ENCODE data around the gene DNAH3. TPM values are rescaled to one million over a fixed set of nuclear protein-coding genes. Genes with fewer than 3 reads are reported as not detected.
"Not testable (repeated sequence)": the region's sequence is repeated elsewhere in the genome, so short reads cannot be mapped to it uniquely, and the experiment has no call there.

DNAH3 gene
- polyA plus RNA-seq, 2 of the 4 experiments (the other 2 are of a cell fraction) = 0.37 to 0.81 TPM

DNA sequence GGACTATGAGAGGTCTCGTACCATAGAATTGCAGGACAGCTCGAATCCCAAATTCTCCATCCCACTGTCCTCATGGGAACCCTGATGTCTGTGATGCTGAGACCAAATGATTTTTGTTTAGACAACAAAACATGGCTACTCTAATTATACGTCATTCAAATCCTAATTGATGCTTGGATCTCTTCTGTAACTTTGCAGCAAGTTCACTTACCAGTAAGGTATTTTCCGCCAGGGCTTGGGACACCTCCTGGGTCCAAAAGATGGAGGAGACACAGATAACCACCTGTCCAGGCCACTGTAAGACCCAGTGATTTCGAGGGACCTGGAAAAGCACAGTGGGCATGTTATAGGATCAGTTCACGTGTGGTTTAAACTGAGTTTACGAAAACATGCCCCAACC, 92.8 kb downstream of the DNAH3 start:
- DNase-seq (ENCODE audit: low read depth in 1 of 2, low spot score in 1 of 2) (no peak), FAIRE-seq (no peak), ATAC-seq (no peak)
- TF ChIP-seq RARB (CRISPR knock-in tag; IDR thresholded peaks at IDR 0.05) (no peak), ZNF302 (CRISPR knock-in tag; IDR thresholded peaks at IDR 0.05) (no peak)
- Histone ChIP-seq H3K4me2 (no peak overlapping the region), H3K9me3 (no peaks in the 10 kb centered on the region), H3K4me1 (no peaks in the 10 kb centered on the region), H3K4me3 (no peak overlapping the region), H3K27ac (no peak overlapping the region)
- ChIA-PET CTCF (no interaction called here), POLR2A (no interaction called here)
- 54% methylated on average over 7 of the region's 7 CpGs for WGBS (ENCODE audit: missing lambda C conversion rate)

GRCh38 chr16:21056396-21056795, 94.2 kb downstream of the DNAH3 start:
- no peak overlapping the region for H3K27ac ChIP-seq
- H3K4me1 ChIP-seq = no peaks in the 10 kb centered on the region
- no peak for TF ChIP-seq RNF2 (IDR thresholded peaks at IDR 0.05; ENCODE audit: borderline replicate concordance, low read depth)
- TF ChIP-seq, protein P1, sequence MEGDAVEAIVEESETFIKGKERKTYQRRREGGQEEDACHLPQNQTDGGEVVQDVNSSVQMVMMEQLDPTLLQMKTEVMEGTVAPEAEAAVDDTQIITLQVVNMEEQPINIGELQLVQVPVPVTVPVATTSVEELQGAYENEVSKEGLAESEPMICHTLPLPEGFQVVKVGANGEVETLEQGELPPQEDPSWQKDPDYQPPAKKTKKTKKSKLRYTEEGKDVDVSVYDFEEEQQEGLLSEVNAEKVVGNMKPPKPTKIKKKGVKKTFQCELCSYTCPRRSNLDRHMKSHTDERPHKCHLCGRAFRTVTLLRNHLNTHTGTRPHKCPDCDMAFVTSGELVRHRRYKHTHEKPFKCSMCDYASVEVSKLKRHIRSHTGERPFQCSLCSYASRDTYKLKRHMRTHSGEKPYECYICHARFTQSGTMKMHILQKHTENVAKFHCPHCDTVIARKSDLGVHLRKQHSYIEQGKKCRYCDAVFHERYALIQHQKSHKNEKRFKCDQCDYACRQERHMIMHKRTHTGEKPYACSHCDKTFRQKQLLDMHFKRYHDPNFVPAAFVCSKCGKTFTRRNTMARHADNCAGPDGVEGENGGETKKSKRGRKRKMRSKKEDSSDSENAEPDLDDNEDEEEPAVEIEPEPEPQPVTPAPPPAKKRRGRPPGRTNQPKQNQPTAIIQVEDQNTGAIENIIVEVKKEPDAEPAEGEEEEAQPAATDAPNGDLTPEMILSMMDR (IDR thresholded peaks at IDR 0.05) = no peak
- no peak for TF ChIP-seq PBX3 (IDR thresholded peaks at IDR 0.05)
- TF ChIP-seq POLR2AphosphoS2 (conservative IDR thresholded peaks at IDR 0.05; ENCODE audit: low read length) = no peak
- no peak for TF ChIP-seq CBX2 (IDR thresholded peaks at IDR 0.05; ENCODE audit: borderline replicate concordance, low read depth)
- TF ChIP-seq REST (IDR thresholded peaks at IDR 0.05) = no peak
- TF ChIP-seq, protein P2, sequence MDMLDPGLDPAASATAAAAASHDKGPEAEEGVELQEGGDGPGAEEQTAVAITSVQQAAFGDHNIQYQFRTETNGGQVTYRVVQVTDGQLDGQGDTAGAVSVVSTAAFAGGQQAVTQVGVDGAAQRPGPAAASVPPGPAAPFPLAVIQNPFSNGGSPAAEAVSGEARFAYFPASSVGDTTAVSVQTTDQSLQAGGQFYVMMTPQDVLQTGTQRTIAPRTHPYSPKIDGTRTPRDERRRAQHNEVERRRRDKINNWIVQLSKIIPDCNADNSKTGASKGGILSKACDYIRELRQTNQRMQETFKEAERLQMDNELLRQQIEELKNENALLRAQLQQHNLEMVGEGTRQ (IDR thresholded peaks at IDR 0.05) = no peak
- no peak for TF ChIP-seq MAFK (IDR thresholded peaks at IDR 0.05; ENCODE audit: partially characterized antibody)
- TF ChIP-seq, protein P3, sequence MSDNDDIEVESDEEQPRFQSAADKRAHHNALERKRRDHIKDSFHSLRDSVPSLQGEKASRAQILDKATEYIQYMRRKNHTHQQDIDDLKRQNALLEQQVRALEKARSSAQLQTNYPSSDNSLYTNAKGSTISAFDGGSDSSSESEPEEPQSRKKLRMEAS (IDR thresholded peaks at IDR 0.05) = no peak
- TF ChIP-seq, protein P4, sequence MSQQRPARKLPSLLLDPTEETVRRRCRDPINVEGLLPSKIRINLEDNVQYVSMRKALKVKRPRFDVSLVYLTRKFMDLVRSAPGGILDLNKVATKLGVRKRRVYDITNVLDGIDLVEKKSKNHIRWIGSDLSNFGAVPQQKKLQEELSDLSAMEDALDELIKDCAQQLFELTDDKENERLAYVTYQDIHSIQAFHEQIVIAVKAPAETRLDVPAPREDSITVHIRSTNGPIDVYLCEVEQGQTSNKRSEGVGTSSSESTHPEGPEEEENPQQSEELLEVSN (IDR thresholded peaks at IDR 0.05; ENCODE audit: borderline replicate concordance, low read depth) = no peak
- no peak for TF ChIP-seq TP53 (CRISPR knock-in tag; IDR thresholded peaks at IDR 0.05)
- no peak for TF ChIP-seq HDAC2 (IDR thresholded peaks at IDR 0.05)
- no peak for TF ChIP-seq MYC (IDR thresholded peaks at IDR 0.05; ENCODE audit: borderline replicate concordance, low read length)
- TF ChIP-seq CHD4 (IDR thresholded peaks at IDR 0.05; ENCODE audit: borderline replicate concordance) = no peak
- TF ChIP-seq FOSB (CRISPR knock-in tag; IDR thresholded peaks at IDR 0.05) = no peak
- ATAC-seq (no peak), DNase-seq (ENCODE audit: low read depth in 1 of 2, low spot score in 1 of 2) (no peak), FAIRE-seq (no peak)
- CTCF ChIA-PET = no interaction called here
- 38% methylated on average over 3 of the region's 3 CpGs for WGBS (ENCODE audit: missing lambda C conversion rate)
- H3K4me2 ChIP-seq = no peak overlapping the region
- H3K9me3 ChIP-seq = no peaks in the 10 kb centered on the region
- POLR2A ChIA-PET = no interaction called here
- H3K4me3 ChIP-seq = no peak overlapping the region

DNA sequence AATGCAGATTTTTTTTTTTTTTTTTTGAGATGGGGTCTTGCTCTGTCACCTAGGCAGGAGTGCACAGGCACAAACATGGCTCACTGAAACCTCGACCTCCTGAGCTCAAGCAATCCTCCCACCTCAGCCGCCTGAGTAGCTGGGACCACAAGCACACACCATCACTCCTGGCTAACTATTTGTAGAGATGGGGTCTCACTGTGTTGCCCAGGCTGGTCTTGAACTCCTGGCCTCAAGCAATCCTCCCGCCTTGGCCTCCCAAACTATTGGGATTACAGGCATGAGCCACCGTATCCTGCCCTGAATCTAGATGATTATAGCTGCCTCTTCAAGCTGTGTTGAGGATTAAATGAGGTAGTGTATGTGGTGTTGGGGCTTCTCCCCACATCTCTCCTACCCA, 94.9 kb downstream of the DNAH3 start:
- DNase-seq (ENCODE audit: low read depth in 1 of 2, low spot score in 1 of 2); POLR2A ChIA-PET; FAIRE-seq; H3K4me2 ChIP-seq; H3K9me3 ChIP-seq; CTCF ChIA-PET; ATAC-seq; H3K27ac ChIP-seq; H3K4me1 ChIP-seq; H3K4me3 ChIP-seq: not testable (repeated sequence)
- 41% methylated on average over 4 of the region's 4 CpGs for WGBS (ENCODE audit: missing lambda C conversion rate)
